KMS-11 (cell line): ENCODE measurements around the gene SLC35F4.

Experiments
- H2AFZ ChIP-seq: fragments of 200-600 bp; sonication (generic); 2 replicates; pipeline ENCODE4 v1.6.1; 2016; ENCODE audit warnings: antibody characterized with exemption, mixed run types, low read depth
- H3K27ac ChIP-seq: fragments of 200-600 bp; sonication (generic); 2 replicates; pipeline ENCODE4 v1.6.1; 2016; ENCODE audit warnings: mild to moderate bottlenecking, mixed run types
- H3K27me3 ChIP-seq: fragments of 200-600 bp; sonication (generic); 2 replicates; pipeline ENCODE4 v1.6.1; 2017; ENCODE audit warnings: mild to moderate bottlenecking, low read depth, mixed run types, moderate library complexity; ENCODE audit not compliant: insufficient read depth
- H3K36me3 ChIP-seq: fragments of 200-600 bp; sonication (generic); 2 replicates; pipeline ENCODE4 v1.6.1; 2017; ENCODE audit warnings: mild to moderate bottlenecking, mixed run types; ENCODE audit not compliant: insufficient read depth
- H3K4me1 ChIP-seq: fragments of 200-600 bp; sonication (generic); 2 replicates; pipeline ENCODE4 v1.6.1; 2016; ENCODE audit warnings: mild to moderate bottlenecking, low read depth, mixed run types; ENCODE audit not compliant: poor library complexity, severe bottlenecking
- H3K4me2 ChIP-seq: fragments of 200-600 bp; sonication (generic); 2 replicates; pipeline ENCODE4 v1.7.0; 2016; ENCODE audit warnings: mild to moderate bottlenecking, mixed run types
- H3K4me3 ChIP-seq: fragments of 200-600 bp; sonication (generic); IDR thresholded peaks from 2 replicates; pipeline ENCODE4 v1.6.1; 2017; ENCODE audit warnings: low read depth, low read length, mixed read lengths; ENCODE audit not compliant: insufficient read depth
- H3K79me2 ChIP-seq: fragments of 200-600 bp; sonication (generic); 2 replicates; pipeline ENCODE4 v1.6.1; 2016; ENCODE audit warnings: low read depth, mixed run types; ENCODE audit not compliant: insufficient read depth
- H3K9ac ChIP-seq: fragments of 200-600 bp; sonication (generic); 2 replicates; pipeline ENCODE4 v1.6.1; 2016; ENCODE audit warnings: mild to moderate bottlenecking, mixed run types
- H4K20me1 ChIP-seq: fragments of 200-600 bp; sonication (generic); 2 replicates; pipeline ENCODE4 v1.6.1; 2016; ENCODE audit warnings: mild to moderate bottlenecking, mixed run types; ENCODE audit not compliant: insufficient read depth
- CTCF ChIP-seq: fragments of 200-600 bp; sonication (generic); conservative IDR thresholded peaks from 2 replicates; pipeline ENCODE4 v1.6.1; 2017; ENCODE audit warnings: low read depth, mild to moderate bottlenecking, antibody characterized with exemption, low read length, moderate library complexity, mixed read lengths

SLC35F4 gene

GRCh38 chr14:57746563-57746962 lies 119.3 kb downstream of the SLC35F4 start:
- Histone ChIP-seq H3K4me3 (no peak overlapping the region), H3K36me3 (no peaks in the 10 kb centered on the region), H3K79me2 (no peaks in the 10 kb centered on the region), H3K9ac (no peak overlapping the region), H3K27me3 (no peaks in the 10 kb centered on the region), H3K4me2 (no peak overlapping the region), H2AFZ (no peak overlapping the region), H4K20me1 (no peaks in the 10 kb centered on the region), H3K27ac (no peak overlapping the region), H3K4me1 (no peaks in the 10 kb centered on the region)
- TF ChIP-seq CTCF: no peak

- no peaks in the 10 kb centered on the region for H3K27me3 ChIP-seq
- H3K4me1 ChIP-seq: no peaks in the 10 kb centered on the region
- H3K36me3 ChIP-seq: no peaks in the 10 kb centered on the region
- H3K4me3 ChIP-seq: no peak overlapping the region
- H3K27ac ChIP-seq: no peak overlapping the region
- H3K9ac ChIP-seq: no peak overlapping the region
- no peaks in the 10 kb centered on the region for H4K20me1 ChIP-seq
- no peak overlapping the region for H3K4me2 ChIP-seq
- no peak for TF ChIP-seq CTCF
- H2AFZ ChIP-seq: no peak overlapping the region
- H3K79me2 ChIP-seq: no peaks in the 10 kb centered on the region
Observed at GRCh38 chr14:57739516-57739915, 126.4 kb downstream of the SLC35F4 start.

- H3K9ac ChIP-seq: no peak overlapping the region
- no peaks in the 10 kb centered on the region for H3K79me2 ChIP-seq
- no peak overlapping the region for H3K27ac ChIP-seq
Observed at GRCh38 chr14:57737598-57737997, 128.3 kb downstream of the SLC35F4 start.

GRCh38 chr14:57736391-57736790 lies 129.5 kb downstream of the SLC35F4 start:
- no peaks in the 10 kb centered on the region for H3K27me3 ChIP-seq

More at GRCh38 chr14:57737598-57737997, 128.3 kb downstream of the SLC35F4 start:
- H2AFZ ChIP-seq: no peak overlapping the region
- H3K4me3 ChIP-seq: no peak overlapping the region
- no peaks in the 10 kb centered on the region for H3K4me1 ChIP-seq
- H3K4me2 ChIP-seq: no peak overlapping the region
- TF ChIP-seq CTCF: no peak
- no peaks in the 10 kb centered on the region for H4K20me1 ChIP-seq
- no peaks in the 10 kb centered on the region for H3K27me3 ChIP-seq
- no peaks in the 10 kb centered on the region for H3K36me3 ChIP-seq

More at GRCh38 chr14:57736391-57736790, 129.5 kb downstream of the SLC35F4 start:
- Histone ChIP-seq H3K4me1 (no peaks in the 10 kb centered on the region), H3K79me2 (no peaks in the 10 kb centered on the region), H2AFZ (no peak overlapping the region), H3K4me3 (no peak overlapping the region), H3K27ac (no peak overlapping the region), H3K9ac (no peak overlapping the region), H4K20me1 (no peaks in the 10 kb centered on the region), H3K4me2 (no peak overlapping the region), H3K36me3 (no peaks in the 10 kb centered on the region)
- no peak for TF ChIP-seq CTCF
